VCaP (cell line): ENCODE results near the gene ATP8A2.
"Not testable (repeated sequence)": the region's sequence is repeated elsewhere in the genome, so short reads cannot be mapped to it uniquely, and the experiment has no call there.

Source experiments
- H3K27ac ChIP-seq: fragments of 450-650 bp; 2 replicates; pipeline ENCODE4 v1.5.1; 2017
- TF ChIP-seq, protein P1 (sequence below): fragments of 450-650 bp; conservative IDR thresholded peaks from 2 replicates; pipeline ENCODE4 v1.5.1; 2017; ENCODE audit warnings: mild to moderate bottlenecking, moderate library complexity

The ATP8A2 gene

DNA sequence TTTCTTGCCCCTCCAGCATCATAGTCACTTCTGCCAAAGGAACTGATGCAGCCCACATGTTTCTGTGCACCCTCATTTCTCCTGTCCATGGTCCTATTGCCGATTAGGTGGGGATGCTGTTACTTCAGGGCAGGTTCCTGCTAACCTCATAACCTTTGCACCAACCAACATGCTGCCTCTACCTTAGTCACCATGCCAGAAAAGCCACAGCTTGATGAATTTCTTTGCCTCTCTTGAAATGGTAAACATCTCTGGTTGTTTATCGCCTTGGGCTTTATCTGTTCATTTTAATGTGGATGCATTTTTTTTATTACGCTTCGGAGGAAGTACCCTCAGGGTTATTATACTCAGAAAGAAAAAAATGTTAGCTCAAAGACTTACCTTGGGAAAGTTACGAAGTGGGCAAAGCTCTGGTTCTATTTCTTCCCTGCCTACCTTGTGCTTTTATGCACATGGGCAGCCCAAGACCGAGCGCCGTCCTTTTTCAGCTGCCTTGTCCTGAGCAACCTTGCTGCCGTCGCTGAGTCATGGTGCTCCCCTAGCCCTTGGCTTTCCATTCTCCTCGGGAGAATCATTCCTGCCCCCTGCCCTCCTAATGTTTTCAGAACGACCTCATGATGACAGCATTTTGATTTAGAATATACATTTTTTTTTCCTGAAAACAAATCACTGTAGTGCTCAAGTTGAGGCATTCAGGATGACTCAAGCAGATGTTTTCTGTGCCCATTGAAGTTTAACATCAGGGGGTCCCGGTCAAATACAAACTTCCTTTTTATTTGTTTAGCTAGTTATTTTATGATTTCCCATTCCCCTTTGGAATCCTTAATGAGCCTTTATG is 400.1 kb downstream of the ATP8A2 start:
- TF ChIP-seq, protein P1, sequence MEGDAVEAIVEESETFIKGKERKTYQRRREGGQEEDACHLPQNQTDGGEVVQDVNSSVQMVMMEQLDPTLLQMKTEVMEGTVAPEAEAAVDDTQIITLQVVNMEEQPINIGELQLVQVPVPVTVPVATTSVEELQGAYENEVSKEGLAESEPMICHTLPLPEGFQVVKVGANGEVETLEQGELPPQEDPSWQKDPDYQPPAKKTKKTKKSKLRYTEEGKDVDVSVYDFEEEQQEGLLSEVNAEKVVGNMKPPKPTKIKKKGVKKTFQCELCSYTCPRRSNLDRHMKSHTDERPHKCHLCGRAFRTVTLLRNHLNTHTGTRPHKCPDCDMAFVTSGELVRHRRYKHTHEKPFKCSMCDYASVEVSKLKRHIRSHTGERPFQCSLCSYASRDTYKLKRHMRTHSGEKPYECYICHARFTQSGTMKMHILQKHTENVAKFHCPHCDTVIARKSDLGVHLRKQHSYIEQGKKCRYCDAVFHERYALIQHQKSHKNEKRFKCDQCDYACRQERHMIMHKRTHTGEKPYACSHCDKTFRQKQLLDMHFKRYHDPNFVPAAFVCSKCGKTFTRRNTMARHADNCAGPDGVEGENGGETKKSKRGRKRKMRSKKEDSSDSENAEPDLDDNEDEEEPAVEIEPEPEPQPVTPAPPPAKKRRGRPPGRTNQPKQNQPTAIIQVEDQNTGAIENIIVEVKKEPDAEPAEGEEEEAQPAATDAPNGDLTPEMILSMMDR: no peak
- no peak overlapping the region for H3K27ac ChIP-seq

DNA sequence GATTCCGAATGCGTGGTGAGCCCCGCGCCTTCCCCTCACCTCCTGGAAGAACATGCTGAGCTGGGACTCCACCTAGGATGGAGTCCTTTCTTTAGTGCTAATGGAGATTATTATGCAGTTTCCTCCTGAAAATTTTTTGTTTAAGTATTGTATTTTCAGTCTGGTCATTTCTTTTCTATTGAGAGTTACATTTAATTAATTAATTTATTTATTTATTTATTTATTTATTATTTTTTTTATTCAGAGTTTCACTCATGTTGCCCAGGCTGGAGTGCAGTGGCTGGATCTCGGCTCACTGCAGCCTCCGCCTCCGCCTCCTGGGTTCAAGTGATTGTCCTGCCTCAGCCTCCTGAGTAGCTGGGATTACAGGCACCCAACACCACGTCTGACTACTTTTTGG is 400.8 kb downstream of the ATP8A2 start:
- not testable (repeated sequence) for H3K27ac ChIP-seq

DNA sequence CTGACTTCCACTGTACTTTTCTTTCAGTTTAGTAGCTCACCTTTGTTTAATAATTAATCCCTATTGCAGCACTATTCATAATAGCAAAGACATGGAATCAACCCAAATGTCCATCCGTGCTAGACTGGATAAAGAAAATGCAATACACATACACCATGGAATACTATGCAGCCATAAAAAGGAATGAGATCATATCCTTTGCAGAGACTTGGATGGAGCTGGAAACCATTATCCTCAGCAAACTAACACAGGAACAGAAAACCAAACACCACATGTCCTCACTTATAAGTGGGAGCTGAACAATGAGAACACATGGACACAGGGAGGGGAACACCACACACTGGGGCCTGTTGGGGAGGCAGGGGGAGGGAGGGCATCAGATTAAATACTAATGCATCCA is 402.3 kb downstream of the ATP8A2 start:
- H3K27ac ChIP-seq: not testable (repeated sequence)

DNA sequence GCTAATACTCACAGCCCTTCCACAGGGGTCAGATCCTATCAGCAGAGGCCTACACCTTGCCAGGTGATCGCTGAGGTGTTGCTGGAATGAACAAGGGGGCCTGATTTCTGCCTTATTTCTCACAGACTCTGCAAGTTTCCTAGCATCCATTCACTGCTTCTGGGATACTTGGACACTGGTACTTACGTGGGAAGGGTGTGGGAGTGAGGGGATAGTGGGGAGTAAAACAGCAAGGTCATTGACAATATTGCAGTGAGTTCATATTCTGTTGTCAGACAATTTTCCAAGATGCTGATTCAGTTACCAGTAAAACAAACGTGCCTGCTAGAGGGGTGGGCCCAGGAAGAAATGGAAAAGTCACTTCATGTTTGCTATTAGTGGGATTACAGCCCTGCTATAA is 403.5 kb downstream of the ATP8A2 start:
- H3K27ac ChIP-seq: no peak overlapping the region
- TF ChIP-seq, protein P1: no peak

DNA sequence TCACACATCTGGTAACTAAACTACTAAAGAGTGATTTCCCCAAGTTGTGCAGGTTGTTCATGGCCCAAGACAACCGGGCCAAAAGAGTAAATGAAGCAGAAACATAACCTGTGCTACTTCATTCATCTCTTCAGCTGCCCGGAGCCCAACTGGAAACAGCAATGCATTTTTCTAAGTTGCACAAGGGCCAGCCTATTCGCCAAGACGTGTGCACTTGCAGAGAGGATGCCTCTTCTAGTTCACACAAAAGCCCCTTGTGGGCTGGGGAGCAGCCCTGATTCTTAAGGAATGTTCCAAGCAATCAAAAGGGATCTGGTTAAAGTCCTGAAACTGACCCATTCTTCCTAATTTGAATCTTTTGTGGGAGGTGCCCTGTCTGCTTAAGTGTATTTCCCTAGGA is 404.2 kb downstream of the ATP8A2 start:
- H3K27ac ChIP-seq: no peak overlapping the region
- TF ChIP-seq, protein P1: no peak

DNA sequence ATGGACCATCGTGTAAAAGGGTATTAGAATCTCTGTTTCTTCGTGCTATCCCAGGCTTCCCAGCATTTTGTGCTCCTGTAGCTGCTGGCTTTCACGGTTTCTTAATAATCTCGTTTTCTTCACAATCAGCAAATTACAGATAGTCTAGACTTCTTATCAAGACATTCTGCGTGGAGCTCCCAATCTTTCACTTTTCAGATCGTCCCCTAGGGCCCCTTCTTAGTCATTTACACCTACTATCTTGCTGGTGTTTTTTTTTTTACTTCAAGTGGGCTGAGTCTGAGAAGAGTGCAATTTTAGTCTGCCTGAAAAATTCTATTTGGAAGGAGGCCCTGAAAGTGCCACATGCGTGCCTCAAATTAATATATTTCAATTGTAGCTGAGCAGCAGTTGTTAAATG is 404.9 kb downstream of the ATP8A2 start:
- H3K27ac ChIP-seq: no peak overlapping the region
- TF ChIP-seq, protein P1: no peak

DNA sequence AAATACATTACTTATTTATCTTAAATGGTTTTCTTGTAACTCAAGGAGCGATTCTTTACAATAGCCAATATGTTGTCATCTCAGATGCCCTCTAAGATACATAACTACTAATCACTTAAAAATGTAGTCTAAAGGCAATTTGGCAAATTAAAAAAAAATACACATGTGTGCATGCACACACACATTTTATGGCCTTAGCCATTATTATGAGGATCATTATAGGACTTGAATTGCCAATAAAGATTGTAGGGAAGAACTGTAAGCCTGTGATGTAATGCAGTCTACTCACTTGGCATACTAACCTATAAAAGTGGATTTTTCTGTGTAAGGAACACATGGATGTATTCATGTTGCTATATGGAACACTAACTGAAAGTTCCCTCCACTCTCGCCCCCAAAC is 405.7 kb downstream of the ATP8A2 start:
- no peak overlapping the region for H3K27ac ChIP-seq
- TF ChIP-seq, protein P1: no peak

DNA sequence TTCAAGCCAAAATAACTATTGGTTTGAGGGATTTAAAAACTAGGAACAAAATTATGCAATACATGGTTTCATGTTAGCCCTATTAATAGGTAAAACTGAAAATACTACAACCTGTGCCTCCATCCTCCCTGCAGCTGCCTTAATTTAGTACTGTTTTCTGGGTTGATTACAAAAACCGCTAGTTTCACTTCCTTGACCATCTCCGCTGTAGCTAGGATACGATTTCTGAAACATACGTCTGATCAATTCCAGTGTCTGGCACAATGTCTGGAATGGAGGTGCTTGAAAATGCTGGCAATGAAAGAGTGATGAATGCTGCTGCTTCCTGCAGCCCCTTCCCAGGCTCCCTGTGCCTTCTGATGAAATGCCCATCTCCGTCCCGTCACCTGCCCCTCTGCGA is 406.6 kb downstream of the ATP8A2 start:
- TF ChIP-seq, protein P1: no peak
- H3K27ac ChIP-seq: no peak overlapping the region

DNA sequence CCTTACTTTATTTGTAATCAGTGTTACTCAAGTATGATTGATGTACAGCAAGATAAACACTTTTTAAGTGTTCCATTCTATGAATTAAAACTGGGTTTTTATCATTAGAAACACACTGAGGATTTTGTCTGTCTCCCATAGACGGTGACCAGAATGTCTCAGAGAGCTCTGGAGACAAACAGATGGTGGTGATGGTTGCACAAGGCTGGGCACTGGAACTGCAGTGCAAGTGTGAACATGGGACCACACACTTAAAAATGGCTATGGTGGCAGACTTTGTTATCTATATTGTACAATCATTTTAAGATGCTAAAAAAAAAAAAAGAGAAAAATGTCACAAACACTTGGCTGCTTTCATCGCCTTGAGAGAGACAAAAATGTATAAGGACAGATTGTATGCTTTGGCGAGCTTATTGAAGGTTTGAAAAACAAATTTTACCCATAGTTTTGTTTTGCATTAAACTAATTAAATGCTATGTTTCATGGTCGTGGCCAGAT is 407.1 kb downstream of the ATP8A2 start:
- TF ChIP-seq, protein P1: no peak
- no peak overlapping the region for H3K27ac ChIP-seq
